Testis (tissue), 2 donors: Measurements from ENCODE around the gene HS3ST3A1.

ENCODE experiments used
- POLR2A ChIP-seq: fragments of 450-650 bp; IDR thresholded peaks from one replicate; pipeline ENCODE4 v1.6.1; 2017; ENCODE audit warnings: antibody characterized with exemption, mild to moderate bottlenecking, moderate library complexity
- TF ChIP-seq, protein P1 (sequence below), 3 experiments: fragments of 450-650 bp in 2 of 3; fragments of 200-600 bp in 1 of 3; sonication (generic) in 1 of 3; IDR thresholded peaks; one replicate each; pipeline ENCODE4 v1.5.1; 2016 to 2019; ENCODE audit warnings: antibody characterized with exemption in 3 of 3, mild to moderate bottlenecking in 2 of 3, moderate library complexity in 1 of 3

DNA sequence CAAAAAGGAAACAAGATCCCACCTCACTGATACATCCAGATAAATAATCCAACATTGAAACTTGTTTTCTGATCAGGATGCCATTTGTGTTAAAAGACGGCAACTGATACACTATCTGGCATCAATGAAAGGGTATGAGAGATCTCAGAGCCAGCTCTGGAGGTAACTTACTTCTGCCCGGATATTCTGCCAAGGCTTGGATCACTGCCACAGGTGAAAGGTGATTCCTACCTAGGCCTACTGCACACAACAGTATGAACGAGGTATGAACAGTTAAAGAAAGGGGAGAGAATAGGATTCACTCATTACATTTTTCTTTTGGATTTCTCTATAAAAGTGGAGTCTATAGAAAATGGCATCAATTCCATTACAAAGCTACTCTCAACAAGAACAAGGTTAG lies 136.1 kb downstream of the HS3ST3A1 start:
- no peak for TF ChIP-seq POLR2A
- TF ChIP-seq, protein P1, sequence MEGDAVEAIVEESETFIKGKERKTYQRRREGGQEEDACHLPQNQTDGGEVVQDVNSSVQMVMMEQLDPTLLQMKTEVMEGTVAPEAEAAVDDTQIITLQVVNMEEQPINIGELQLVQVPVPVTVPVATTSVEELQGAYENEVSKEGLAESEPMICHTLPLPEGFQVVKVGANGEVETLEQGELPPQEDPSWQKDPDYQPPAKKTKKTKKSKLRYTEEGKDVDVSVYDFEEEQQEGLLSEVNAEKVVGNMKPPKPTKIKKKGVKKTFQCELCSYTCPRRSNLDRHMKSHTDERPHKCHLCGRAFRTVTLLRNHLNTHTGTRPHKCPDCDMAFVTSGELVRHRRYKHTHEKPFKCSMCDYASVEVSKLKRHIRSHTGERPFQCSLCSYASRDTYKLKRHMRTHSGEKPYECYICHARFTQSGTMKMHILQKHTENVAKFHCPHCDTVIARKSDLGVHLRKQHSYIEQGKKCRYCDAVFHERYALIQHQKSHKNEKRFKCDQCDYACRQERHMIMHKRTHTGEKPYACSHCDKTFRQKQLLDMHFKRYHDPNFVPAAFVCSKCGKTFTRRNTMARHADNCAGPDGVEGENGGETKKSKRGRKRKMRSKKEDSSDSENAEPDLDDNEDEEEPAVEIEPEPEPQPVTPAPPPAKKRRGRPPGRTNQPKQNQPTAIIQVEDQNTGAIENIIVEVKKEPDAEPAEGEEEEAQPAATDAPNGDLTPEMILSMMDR (IDR thresholded peaks at IDR 0.05): no peak
